T1000 (cell line): ENCODE results near the gene KCNJ16.
"Not testable (repeated sequence)": the region's sequence is repeated elsewhere in the genome, so short reads cannot be mapped to it uniquely, and the experiment has no call there.

ENCODE experiments used
- DNase-seq: peaks from one replicate; lab custom pipeline; 2025; ENCODE audit warnings: mixed read lengths; lab: John Stamatoyannopoulos, UW

The KCNJ16 gene

DNA sequence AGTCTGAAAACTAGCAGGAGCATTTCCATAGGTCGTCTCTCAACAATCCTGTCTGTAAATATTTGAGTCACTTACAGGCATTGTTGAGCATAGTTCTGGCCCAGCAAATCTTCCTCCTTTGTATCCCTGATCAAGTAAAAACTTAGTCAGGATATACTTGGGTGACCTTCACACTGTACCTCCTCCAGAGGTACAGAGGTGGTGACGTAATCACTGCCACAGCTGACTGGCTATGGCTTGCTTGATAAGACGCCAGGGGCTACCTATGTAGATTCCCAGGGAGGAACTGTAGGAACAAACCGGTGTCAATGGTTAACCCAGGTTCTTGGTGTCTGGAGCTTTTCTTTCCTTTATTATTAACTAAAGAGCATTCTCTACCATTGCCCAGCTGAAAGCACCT, at the start of gene KCNJ16:
KCNJ16 (plus strand) TSS at position 270 of the 400 bp plus-strand sequence. CDS start 56,863 bp downstream, outside the sequence.
- no peak for DNase-seq

DNA sequence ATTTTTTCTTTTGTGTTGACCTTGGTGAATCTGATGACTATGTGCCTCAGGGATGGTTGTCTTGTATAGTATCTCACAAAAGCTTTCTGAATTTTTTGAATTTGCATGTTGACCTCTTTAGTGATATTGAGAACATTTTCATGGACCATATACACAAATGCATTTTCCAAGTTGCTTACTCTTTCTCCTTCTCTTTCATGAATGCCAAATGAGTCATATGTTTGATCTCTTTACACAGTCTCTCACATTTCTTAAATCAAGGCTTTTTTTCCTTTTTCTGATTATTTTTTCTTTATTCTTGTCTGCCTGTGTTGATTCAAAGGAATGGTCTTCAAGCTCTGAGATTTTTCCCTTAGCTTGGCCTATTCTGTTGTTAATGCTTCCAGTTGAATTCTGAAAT, 46.6 kb upstream of the KCNJ16 start:
- DNase-seq, result no peak

DNA sequence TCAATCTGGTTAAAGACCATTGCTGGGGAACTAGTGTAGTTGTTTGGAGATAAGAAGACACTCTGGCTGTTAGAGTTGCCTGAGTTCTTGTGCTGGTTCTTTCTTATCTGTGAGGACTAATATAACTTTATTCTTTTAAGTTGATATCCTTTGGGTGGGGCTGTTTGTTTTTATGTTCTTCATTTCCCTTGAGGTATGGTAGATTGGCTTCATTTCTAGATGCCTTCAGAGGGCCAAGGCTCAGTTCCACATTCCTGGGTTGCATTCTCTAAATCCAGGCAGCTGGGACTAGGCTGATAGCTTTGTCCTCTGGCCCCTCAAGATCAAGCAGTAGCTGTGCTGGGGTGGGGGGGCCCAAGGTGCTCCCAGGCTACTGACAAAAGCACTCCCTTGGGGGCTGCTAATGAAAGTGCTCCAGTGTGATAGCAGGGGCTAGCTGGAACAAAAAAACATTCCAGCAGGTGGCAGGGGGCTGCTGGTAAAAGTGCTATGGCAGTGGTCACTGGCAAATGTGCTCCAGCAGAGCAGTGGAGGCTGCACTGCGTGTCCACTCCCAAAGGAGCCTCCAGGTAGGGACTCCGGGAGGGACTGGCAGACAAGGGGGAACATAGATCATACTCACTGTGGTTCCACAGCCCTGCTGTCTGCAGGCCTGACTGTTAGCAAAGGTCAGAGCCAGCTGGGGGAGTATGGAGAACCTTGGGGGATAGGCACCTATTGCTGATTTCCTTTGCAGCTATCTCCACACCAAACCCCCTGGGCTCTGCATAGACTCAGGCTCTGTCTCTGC, 45.9 kb upstream of the KCNJ16 start:
- no peak for DNase-seq

DNA sequence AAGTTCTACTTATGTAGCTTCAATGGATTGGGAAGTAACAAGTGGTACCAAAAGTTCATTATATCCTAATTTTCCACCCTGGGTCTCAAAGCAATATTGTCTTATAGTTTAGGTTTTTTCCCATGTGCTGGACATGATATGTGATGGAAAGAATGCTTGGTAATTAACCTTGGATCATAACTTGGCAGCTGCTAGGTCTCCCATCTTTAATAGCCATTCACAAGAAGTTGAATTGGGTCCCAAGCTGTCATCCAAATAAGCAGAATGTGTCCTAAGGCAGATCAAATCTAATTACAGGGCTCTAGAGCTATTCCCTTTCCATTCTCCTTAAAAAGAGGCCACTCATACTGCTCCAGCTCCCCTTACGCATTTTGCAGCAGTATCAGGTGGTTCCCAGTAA, 44.7 kb upstream of the KCNJ16 start:
- no peak for DNase-seq

DNA sequence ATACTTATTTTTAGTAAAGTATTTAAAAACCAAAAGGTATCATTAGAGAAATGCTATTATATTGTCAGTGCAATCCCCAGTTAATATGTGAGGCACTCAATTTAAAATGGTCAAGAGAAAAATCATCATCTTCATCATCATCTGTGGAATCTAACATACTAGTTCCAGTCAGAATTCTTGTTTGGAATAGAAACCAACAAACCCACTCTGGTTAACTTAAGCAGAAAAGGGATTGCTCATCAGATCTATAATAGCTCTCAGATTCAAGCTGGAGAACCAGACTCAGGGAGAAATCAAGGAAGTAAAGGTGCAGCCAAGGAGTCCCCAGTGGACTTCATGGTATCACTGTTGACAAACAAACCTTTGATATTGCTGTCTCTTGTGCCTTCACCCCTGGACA, 43.7 kb upstream of the KCNJ16 start:
- DNase-seq, result no peak

DNA sequence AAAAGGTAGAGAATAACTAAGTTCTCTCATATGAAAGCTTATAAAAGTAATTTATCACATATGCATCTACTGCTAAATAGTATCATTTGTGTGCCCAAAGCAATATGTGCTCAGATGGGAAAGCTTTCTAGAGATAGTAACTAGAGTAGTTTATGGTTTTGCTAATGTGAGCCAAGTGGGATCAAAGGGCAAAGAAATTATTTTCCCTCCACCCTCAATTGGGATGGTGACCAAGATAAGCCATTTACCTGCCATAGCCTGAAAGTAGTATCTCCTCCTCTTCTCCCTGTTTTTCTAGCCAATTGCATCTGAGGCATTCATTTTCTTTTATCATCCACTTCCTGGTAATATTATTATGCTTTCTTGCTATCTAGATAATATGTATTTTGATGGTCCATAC, 41.9 kb upstream of the KCNJ16 start:
- no peak for DNase-seq

DNA sequence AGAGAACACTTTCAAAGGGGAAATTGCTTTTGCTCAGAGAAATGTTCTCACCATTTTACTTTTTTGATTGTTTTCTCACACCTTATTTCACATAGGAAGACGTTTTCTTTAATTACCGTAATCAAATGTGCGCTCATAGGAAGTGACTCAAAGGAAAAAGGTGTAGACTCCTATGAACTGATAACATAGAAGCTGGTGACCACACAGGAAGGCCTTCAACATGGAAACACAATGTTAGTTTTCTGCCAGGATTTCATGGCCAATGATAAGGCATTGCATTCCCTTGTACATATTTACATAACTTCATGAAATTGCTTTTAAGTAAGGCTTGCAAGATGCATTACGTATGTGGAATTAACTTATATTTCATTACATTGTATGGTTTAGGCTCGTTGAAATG, 40.9 kb upstream of the KCNJ16 start:
- DNase-seq, result no peak

DNA sequence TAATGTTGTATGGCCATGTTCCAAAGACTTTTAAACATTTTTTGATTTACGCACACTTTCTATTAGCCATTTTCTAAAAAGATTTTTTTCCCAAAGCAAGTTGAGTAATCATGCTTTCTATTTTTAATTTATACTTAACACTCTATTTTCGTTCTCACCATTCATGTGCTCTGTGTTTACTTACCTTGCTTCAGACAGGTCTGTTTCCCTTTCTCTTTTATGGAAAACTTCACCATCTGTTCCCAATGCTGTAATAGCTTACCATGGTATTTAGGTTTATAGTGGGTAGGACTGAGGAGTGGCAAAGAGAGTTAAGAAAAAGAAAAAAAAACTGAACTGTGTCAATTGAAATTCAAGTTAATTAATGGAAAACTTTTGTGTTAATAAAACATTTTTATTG, 37.5 kb upstream of the KCNJ16 start:
- no peak for DNase-seq

DNA sequence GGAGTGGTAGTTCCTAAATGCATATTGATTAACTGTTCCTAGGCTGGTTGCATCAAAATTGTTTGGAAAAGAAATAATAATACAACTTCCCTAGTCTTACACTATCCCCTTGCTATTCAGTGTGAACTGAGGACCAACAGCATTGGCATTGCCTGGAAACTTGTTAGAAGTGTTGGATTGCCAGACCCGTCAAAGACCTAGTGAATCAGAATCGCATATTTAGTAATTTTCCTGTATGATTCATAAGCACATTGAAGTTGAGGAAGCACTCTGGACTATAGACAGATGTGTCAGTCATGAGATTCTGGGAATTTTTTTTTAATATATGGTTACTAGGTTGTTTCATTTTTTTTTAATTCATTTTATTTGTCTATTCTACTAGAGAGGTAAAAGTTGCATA, 34.7 kb upstream of the KCNJ16 start:
- DNase-seq, result no peak

DNA sequence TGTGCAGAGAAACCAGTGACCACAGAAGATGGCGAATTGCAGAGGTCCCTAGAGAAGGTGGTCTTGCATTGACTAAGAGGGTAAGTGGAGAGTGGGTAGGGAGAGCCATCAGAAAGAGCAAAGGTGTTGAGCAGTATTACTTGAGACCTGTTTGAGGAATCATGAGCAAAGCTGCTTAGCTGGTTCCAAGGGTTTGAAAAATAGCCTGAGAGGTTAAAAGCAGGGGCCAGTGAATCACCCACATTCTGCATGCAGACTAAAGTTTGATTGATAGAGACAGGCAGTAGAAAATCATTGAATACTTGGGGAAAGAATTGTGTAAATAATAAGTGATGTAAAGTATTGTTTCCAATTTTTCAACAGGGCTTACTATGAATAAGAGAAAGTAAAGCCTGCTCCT, 34.0 kb upstream of the KCNJ16 start:
- DNase-seq, result no peak

DNA sequence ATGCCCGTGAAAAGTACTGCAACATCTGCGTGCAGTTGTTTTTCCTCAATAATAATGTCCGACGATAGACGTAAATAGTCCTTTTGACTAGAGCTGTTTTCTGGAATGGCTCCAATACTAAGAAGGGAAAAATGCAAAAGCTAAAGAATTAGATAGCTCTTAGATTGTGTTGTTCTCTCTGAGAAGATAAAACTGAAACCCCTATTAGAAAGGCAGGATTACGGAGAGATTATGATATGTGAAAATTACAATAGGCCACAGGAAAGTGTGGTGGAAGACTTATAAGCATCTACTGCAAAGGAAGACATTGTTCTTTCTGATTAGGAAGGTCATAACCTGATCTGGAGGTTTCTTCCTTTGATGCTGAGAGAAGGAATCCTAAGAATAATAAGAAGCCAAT, 33.5 kb upstream of the KCNJ16 start:
- DNase-seq, result no peak

DNA sequence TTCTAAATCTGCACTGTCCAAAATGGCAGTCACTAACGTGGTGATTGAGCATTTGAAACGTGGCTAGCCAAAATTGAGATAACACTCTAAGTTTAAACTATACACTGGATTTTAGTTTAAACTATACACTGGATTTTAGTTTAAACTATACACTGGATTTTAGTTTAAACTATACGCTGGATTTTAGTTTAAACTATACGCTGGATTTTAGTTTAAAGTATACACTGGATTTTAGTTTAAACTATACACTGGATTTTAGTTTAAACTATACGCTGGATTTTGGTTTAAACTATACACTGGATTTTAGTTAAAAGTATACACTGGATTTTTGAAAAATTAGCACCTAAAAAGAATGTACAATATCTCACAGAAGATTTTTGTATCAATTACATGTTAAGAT, 29.2 kb upstream of the KCNJ16 start:
- DNase-seq, result not testable (repeated sequence)

DNA sequence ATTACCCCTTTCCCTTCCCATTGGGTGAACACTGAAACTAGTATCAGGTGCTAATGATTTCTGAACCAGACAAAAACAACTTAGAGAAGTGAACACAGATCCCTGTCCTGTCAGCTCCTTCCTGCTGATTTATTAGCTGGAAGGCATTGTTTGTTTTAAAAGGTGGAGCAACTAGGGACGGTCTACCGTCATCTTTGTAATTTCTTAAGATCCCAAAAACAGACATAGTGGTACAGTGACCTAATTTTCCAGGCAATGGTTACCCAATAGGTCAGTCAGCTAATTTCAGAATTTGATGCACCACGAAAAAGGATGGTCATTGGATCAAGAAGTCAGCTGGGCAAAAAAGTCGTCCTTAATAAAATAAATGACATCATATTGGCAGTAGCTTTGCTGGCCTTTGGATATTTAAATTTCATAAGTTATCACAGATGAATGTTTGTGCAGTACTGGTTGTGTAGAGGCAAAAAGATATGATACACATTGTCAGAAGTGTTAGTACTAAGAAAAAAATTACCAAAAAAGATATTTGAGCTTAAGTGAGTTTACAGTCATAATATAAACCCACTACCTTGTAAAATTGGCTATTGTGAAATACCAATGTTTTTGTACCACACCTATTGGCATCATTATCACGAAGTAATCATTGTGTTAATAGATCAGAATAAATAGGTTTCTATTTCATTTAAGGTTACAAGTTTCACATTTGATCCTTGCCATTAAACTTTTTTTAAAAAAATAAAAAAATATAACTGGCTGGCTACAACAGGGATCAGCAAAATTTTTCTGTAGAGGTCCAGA, 27.2 kb upstream of the KCNJ16 start:
- no peak for DNase-seq

DNA sequence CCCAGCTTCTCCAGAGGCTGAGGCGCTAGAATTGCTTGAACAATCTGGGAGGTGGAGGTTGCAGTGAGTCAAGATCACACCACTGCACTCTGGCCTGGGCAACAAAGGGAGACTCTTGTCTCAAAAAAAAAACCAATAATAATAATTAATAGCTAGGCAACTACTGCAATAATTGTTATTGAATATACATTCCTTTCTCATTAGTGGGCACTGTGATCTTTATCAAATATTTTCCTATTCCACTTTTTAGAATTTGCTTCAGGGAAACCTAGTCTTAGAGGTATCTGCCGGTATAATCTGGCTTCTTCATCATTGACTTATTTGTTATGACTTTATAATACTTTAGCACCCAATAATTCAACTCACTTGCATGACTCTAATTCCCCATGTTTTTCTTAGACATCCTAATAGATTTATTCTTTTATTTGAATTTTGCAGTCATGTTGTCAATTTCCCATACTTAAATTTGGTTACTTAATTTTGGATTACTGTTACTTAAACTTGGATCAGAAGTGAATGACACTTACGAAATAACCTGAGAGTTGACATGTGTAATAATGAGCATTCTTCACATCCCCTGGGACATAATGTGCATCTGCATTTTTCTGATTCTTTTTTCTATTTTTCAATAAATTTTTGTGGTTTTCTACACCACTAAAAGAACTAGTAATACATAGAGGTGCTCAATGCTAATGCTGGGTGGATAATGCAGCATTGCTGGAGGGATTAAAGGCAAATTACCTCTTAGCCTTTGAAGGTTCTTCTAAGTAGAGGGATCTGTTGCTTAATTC, 25.0 kb upstream of the KCNJ16 start:
- no peak for DNase-seq

DNA sequence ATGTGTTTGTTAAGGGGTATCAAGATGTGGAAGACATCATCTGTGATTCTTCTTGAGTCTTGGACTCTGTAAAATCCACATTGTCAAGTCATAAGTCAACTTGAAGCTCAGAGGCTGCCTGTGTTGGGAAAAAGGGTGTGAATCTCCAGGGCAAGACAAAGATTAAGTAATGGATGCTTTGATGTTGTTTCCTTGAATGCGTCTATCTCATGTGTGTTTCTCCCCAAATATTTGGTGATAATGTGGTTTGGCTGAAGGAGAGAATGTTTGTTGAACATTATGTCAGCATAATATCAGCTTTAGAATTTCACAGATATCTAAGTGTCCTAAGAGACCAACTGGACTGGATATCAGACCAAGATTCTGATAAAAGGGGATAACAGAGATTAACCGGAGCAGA, 24.1 kb upstream of the KCNJ16 start:
- DNase-seq, result no peak

DNA sequence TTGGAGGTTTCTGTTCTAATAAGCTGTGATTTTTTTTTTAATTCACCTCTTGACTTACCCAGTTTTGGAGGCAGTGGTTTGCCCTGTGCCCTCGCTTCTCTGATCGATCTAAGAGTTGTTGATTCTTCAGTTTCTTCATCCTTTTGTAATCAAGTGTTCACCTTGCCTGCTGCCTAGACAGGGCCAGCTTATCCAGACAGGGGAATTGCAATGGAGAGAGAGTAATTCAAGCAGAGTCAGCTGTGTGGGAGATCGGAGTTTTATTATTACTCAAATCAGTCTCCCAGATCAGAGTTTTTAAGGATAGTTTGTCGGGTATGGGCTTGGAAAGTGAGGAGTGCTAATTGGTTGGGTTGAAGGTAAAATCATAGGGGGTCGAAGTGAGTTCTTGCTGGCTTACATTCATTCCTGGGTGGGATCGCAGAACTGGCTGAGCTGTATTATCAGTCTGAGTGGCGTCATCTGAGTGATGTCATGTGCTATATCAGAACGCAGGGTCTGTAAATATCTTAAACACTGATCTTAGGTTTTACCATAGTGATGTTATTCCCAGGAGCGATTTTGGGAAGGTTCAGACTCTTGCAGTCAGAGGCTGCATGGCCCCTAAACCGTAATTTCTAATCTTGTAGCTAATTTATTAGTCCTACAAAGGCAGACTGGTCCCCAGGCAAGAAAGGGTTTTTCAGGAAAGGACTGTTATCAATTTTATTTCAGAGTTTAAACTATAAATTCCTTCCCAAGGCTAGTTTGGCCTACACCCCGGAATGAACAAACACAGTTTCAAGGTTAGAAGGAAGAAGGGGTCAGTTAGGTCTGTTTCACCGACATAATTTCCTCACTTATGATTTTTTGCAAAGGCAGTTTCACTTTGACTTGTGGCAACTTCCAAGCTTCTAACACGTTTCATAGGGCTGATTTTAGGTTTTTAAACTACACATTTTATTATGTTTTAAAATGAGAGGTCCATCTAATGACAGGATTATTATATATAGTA, 21.5 kb upstream of the KCNJ16 start:
- no peak for DNase-seq

DNA sequence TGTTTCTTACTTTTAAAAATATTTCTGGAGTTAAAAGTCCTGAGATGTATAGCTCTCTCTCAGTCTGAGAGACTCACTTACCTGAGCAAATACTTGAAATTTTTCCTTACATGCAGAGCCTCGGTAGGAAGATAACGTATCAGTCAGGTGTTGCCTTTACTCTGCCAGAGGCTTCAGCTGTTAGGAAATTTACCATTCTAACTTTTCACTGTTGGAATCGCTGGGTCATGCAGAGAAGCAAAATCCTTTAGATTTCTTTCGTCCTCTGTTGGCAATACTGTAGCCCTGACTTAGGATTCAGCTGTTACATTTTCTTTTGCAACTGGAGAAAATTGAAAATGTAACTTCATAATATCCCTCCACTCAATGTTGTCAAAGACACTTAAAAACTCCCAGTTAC, 20.0 kb upstream of the KCNJ16 start:
- DNase-seq, result no peak

DNA sequence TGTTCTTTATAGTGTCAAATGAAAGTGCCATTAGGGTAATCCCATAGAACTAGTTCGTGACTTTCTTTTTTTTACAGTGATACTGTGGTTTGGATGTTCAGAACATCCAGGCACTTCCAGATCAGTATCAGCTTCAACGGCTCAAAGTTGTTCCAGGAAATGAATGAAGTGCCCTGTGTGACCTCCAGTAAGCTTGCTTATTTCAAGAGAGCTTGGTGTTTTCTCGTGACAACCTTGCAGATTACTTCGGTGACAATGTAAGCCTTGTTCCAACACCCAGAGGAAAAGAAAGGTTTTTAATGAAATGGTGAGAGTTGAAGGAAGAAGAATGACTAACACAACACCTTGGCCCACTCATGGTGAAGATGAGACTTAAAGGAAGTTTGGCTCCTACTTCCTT, 16.0 kb upstream of the KCNJ16 start:
- no peak for DNase-seq

DNA sequence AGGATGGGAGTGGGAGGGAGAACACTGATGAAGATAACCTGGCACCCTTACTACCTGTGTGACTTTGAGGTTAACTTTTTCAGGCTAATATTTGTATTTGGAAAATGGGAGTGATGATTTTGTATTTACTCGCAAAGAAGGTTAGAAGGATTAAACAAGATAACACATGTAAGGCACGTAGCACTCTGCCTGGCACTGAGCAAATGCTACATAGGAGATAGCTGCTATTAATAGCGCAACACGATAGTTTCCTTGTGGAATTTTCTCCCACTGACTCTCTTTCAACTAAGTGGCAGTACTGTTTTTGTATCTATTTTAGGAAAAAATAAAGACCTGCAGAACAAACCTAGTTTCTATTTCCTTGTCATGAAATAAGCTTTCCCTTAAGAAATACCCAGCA, 15.4 kb upstream of the KCNJ16 start:
- no peak for DNase-seq

DNA sequence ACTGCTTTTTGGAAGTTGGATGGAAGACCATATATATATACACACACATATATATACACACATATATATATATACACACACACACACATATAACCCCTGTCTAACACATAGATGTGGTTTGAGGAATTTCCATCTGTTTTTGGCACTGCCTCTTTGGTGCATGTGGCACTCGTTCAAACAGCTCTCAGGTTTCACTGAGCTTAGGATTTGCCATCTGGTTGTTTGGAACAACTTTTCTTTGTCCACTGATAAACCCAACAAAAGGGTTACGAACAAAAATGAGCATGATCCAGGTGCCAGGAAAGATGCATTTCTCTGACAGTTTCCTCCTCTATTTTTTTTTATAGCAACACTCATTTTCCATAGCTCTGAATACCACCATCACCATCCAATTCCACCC, 14.6 kb upstream of the KCNJ16 start:
- DNase-seq, result no peak

DNA sequence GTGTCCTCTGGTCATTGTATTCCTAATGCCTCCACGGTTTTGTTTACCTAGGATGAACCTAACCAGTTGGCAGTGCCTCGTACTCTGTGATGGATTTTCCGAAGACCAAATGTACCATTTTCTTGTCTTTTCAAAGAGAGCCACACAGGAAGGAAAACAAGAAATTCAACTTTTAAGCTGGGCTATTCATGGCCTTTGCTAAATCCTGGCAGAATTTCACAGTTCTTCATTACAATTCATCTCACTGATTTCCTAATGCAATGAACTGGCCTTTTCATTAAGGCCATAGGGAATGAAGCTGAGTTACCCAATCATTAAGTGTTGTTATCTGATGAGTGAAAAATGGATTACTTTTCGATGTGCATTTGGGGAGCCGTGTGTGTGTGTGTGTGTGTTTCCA, 7.9 kb upstream of the KCNJ16 start:
- DNase-seq, result no peak
